GM13976 (cell line): ENCODE data around the gene KRT80.
"Not testable (repeated sequence)": the region's sequence is repeated elsewhere in the genome, so short reads cannot be mapped to it uniquely, and the experiment has no call there.

ENCODE experiments used
- DNase-seq: peaks from one replicate; pipeline ENCODE4 v3.0.0; 2012; ENCODE audit warnings: low spot score
- CTCF ChIP-seq: IDR thresholded peaks from 2 replicates; pipeline ENCODE4 v1.5.1; 2012; ENCODE audit warnings: borderline replicate concordance, mild to moderate bottlenecking; ENCODE audit not compliant: insufficient read depth; ENCODE audit errors: extremely low read depth, missing control alignments, control extremely low read depth
- in situ Hi-C: fragments of 300-500 bp; cut with MboI; formaldehyde crosslinking; loops from one replicate; pipeline ENCODE4 v1.12.0; 2022; ENCODE audit warnings: low sequenced_read_pairs, mixed read lengths, inconsistent platforms; ENCODE audit not compliant: unreplicated experiment

KRT80 gene

GRCh38 chr12:52191841-52192791 lies at the start of gene KRT80:
KRT80 (minus strand) TSS chr12:52192014; CDS start chr12:52191902, 112 bp downstream.
- TF ChIP-seq CTCF, result no peak
- in situ Hi-C loops, result no loop called here
- no peak for DNase-seq

- DNase-seq, result no peak
- in situ Hi-C loops, result no loop called here
- no peak for TF ChIP-seq CTCF
Observed at GRCh38 chr12:52241205-52241842, 49.5 kb upstream of the KRT80 start.

DNA sequence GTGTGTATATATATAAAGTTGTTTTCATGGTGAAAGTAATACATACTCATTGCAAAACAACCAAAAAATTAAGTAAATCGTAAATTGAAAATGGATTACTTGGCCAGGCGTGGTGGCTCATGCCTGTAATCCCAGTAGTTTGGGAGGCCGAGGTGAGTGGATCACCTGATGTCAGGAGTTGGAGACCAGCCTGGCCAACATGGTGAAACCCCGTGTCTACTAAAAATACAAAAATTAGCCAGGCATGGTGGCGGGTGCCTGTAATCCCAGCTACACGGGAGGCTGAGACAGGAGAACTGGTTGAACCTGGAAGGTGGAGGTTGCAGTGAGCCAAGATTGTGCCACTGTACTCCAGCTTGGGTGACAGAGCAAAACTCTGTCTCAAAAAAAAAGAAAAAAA lies 48.4 kb upstream of the KRT80 start:
- DNase-seq, in situ Hi-C loops: not testable (repeated sequence)

DNA sequence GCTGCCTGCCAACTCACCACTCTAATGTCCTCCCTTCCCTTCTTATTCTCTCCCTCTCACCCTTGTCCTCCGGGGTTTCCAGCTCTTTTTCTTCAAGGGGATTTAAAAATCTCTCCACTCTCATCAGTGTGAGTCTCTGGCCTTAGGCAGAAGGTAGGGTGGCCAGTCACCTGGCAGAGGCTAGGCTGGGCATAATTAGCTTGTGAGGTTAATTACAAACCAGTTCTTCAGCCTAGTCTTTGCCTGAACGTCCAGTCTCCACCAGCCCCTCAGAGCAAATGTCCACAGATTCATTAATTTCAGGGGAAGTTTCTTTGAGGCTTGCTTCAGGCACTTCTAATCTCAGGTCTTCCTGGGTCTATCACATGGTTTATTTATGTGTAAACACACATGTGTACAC lies 48.0 kb upstream of the KRT80 start:
- in situ Hi-C loops, result no loop called here

GRCh38 chr12:52238916-52239646 lies 47.3 kb upstream of the KRT80 start:
- DNase-seq, result no peak
- in situ Hi-C loops, result no loop called here
- TF ChIP-seq CTCF, result no peak

More for the DNA sequence above, 48.0 kb upstream of the KRT80 start:
- DNase-seq, result no peak
- no peak for TF ChIP-seq CTCF

- in situ Hi-C loops, result no loop called here
- TF ChIP-seq CTCF, result no peak
Observed at GRCh38 chr12:52238207-52238840, 46.5 kb upstream of the KRT80 start.

More at GRCh38 chr12:52238207-52238840, 46.5 kb upstream of the KRT80 start:
- no peak for DNase-seq
